GM19468 (cell line): ENCODE measurements around the gene ZDHHC14.

Experiments used
- ATAC-seq: cut with Tn5 transposase; IDR thresholded peaks from one replicate; pipeline ENCODE4 v1.9.1; 2021; ENCODE audit warnings: mild to moderate bottlenecking, moderate library complexity, moderate number of reproducible peaks; ENCODE audit not compliant: unreplicated experiment; ENCODE audit errors: extremely low read depth

Gene ZDHHC14

GRCh38 chr6:157669323-157669722 is 288.3 kb downstream of the ZDHHC14 start:
- no peak for ATAC-seq

DNA sequence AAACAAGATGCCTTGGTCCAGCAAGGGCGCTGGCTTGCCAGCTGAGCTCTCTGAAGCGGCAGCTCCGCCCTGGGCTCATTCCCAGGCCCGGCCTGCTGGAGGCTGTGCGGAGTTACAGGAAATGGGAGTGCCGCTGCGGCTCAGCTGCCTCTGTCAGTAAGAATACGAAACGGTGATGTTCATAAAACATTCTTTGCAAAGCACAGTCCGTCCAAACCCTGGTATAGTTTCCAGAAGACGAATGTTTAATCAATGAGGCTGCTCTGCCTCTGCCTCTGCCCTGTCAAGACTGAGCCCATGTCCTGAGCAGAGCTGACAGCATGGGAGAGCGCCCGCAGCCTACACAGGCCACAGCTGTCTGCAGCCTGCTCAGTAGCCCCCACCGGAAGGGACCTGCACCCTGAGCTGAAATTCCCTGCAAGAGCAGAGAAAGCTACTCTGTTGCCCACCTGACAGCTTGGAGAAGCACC is 288.8 kb downstream of the ZDHHC14 start:
- ATAC-seq: no peak

GRCh38 chr6:157670466-157671186 is 289.6 kb downstream of the ZDHHC14 start:
- no peak for ATAC-seq

GRCh38 chr6:157672726-157673412 is 291.9 kb downstream of the ZDHHC14 start:
- no peak for ATAC-seq

GRCh38 chr6:157673596-157673995 is 292.6 kb downstream of the ZDHHC14 start:
- ATAC-seq: no peak

DNA sequence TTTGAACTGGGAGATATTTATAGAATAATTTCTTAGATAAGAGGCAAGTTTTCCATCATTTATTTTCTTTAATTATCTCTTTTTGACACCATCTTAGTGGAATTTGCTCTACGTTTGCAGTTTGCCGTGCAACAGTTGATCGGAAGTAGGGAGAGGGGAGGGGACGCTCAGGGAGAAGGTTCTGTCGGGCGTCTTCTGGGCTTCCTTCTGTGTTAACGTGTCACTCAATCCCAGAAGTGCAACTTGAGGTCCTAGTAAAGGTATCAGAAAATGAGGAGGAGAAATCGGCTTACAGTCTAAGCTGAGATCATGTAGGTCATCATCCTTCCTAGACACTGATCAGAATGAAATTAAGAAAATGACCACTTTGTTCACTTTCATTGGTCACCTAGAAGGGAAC is 293.1 kb downstream of the ZDHHC14 start:
- no peak for ATAC-seq

- no peak for ATAC-seq
These were observed 294.8 kb downstream of the ZDHHC14 start for GRCh38 chr6:157675831-157676230.

DNA sequence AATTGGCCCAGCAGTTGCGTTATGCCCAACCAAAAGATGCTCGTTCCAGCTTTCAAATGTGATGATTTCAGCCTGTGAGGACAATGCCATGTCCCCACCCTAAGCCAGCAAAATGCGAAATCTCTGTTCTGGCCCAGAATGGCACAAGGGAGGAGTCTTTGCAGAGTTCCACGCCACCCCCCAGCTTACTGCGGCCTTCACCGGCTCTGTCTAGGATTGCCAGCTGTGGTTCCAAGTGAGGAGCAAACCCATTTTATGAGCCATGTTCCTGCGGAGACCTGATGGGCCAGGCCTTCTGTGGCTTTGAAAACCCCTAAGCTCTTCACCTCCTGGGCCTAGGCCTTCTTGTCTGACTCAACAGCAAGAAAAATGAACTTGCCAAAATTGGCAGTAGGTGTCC is 295.3 kb downstream of the ZDHHC14 start:
- ATAC-seq: no peak

DNA sequence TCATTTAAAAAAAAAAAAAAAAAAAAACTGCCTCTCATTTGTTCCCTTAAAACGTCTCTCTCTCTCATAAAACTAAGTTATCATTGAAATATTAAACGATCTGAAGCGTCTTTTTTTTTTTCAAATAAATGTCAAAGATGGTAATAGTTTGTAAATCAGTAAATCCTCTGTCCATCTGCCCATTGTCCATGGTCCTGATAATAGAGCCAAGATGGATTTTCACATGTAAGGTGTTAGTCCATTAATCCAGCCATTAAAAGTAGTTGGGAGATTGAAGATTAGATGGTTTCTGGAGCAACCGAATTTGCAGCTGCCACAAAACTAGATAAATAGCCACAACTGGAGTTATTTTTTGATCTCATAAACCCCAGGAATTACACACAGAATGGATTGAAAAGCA is 296.2 kb downstream of the ZDHHC14 start:
- ATAC-seq: no peak

DNA sequence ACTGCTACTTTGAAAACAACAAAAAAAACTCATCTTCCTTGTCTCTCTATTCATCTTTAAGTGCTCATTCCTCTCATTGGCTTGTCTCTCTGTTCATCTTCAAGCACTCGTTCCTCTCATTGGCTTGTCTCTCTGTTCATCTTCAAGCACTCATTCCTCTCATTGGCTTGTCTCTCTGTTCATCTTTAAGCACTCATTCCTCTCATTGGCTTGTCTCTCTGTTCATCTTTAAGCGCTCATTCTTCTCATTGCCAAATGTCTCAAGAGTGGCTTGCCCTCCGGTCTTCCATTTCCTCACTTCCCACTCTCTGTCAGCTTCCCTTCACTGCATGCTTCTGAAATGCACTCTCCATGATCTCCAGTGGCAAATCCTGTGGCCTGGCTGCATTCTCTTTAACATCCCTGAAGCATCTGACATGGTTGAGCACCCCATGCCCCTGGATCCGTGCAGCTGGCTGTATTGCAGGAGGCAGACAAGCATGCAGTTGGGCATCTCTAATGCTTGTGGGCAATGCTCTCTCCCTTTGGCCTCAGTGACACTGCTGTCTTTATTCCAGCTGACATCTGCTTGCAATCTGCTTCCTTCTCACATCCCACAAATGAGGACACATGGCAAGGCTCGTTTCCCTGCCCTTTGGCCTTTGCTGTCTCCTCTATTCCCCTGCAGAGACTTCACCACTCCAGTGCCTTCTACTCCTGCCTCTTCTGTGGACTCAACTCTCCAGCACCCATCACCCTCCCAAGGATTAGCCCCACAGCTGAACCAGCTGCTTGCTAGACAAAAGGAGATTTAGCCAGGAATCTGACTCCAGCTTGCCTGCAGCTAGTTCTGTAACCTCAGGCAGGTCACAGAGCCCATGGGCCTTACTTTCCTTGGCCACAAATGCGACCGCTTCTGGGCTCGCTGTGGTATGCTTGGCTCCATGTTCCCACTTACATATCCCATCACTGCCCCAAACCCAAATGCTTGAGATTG is 298.9 kb downstream of the ZDHHC14 start:
- no peak for ATAC-seq

- no peak for ATAC-seq
These were observed 300.2 kb downstream of the ZDHHC14 start for GRCh38 chr6:157681041-157681650.

- no peak for ATAC-seq
These were observed 302.0 kb downstream of the ZDHHC14 start for GRCh38 chr6:157682856-157683481.

DNA sequence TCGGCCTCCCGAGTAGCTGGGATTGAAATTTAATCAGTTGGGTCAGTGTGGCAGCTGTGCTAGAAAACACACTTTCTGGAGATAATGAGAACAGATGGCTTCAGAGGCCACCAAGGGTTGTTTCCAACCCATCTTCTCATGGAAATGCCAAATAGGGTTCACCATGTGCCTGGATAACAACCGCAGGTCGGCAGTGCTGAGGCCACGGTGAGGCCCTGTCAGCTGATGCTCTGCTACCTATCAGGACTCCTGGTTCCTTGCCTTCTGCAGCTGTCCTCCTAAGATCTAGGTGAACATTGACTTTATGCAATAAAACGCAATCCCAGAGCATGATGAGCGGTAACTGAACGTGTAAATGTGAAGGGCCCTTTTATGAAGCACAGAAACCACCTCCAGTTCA is 302.7 kb downstream of the ZDHHC14 start:
- ATAC-seq: no peak

DNA sequence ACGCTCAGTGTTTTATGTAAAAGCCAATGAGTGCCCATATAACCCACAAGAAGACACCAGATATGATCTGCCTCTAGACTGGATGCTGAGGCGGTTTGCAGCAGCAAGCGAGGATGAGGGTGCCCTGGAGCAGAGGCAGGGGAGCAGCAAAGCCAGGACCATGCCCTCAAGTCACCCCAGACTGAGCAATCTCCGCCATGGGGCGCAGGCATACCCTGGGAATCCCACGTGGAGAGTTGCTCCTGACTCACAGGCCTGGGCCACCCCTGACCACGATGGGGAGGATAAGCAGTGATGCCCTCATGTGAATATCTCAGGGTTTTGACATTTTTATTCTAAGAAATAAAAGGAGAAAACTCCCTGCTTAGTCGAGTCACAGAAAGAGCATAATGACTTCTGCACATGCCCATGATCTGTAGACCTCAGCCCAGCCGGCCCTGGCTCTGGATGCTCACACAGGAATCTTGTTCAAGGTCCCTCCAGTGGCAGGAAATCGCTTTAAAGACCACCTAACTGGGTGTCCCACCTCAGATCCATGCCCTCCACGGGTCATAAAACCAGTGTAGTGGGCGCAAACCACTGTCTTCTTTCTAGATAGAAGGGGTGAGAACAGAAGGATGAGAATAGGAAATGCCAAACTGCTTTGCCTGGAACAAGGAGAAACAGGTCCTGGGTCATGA is 303.8 kb downstream of the ZDHHC14 start:
- no peak for ATAC-seq

- no peak for ATAC-seq
These were observed 304.7 kb downstream of the ZDHHC14 start for GRCh38 chr6:157685596-157686280.

GRCh38 chr6:157688275-157688959 is 307.4 kb downstream of the ZDHHC14 start:
- ATAC-seq: no peak

- ATAC-seq: no peak
These were observed 308.1 kb downstream of the ZDHHC14 start for GRCh38 chr6:157688960-157689599.

DNA sequence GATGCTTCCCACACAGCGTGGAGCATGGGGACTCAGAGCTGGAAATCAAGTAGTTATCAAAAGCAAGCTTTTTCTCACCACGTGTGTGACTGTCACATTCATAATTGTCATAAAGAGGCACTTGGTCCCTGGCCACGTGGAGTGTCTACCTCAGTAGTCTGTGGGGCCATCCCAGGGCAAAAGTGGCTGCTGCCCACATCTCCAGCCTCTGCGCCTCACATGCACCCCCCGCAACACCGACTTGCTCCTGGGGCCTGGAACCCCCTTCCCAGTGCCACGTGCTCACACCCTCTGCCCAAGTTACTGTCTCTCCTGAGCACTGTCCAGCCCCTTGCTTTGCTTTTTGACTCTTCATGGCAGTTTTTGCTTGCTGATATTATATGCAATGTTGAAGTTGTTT is 308.9 kb downstream of the ZDHHC14 start:
- no peak for ATAC-seq
